HG02759 (cell line): ENCODE data around the gene PTPRD.
"Not testable (repeated sequence)": the region's sequence is repeated elsewhere in the genome, so short reads cannot be mapped to it uniquely, and the experiment has no call there.

ENCODE experiments used
- ATAC-seq: cut with Tn5 transposase; IDR thresholded peaks from one replicate; pipeline ENCODE4 v1.9.1; 2021; ENCODE audit warnings: mild to moderate bottlenecking, moderate library complexity; ENCODE audit not compliant: unreplicated experiment

PTPRD gene

GRCh38 chr9:9410736-9411135 lies 1202.1 kb downstream of the PTPRD start:
- no peak for ATAC-seq

- no peak for ATAC-seq
Measured at GRCh38 chr9:9399982-9400381, 1212.8 kb downstream of the PTPRD start.

- ATAC-seq, result no peak
Measured at GRCh38 chr9:9396518-9396917, 1216.3 kb downstream of the PTPRD start.

- ATAC-seq, result no peak
Measured at GRCh38 chr9:9395539-9395938, 1217.3 kb downstream of the PTPRD start.

GRCh38 chr9:9392755-9393154 lies 1220.0 kb downstream of the PTPRD start:
- ATAC-seq, result no peak

- ATAC-seq, result no peak
Measured at GRCh38 chr9:9389904-9390303, 1222.9 kb downstream of the PTPRD start.

GRCh38 chr9:9387511-9388115 lies 1225.2 kb downstream of the PTPRD start:
- no peak for ATAC-seq

GRCh38 chr9:9362332-9362731 lies 1250.5 kb downstream of the PTPRD start:
- no peak for ATAC-seq

- ATAC-seq, result no peak
Measured at GRCh38 chr9:9352877-9353481, 1259.8 kb downstream of the PTPRD start.

GRCh38 chr9:9341203-9341602 lies 1271.6 kb downstream of the PTPRD start:
- no peak for ATAC-seq

GRCh38 chr9:9337129-9337528 lies 1275.7 kb downstream of the PTPRD start:
- no peak for ATAC-seq

GRCh38 chr9:9326749-9327148 lies 1286.1 kb downstream of the PTPRD start:
- no peak for ATAC-seq

- ATAC-seq, result no peak
Measured at GRCh38 chr9:9319007-9319406, 1293.8 kb downstream of the PTPRD start.

GRCh38 chr9:9310743-9311142 lies 1302.1 kb downstream of the PTPRD start:
- not testable (repeated sequence) for ATAC-seq

GRCh38 chr9:9305600-9305999 lies 1307.2 kb downstream of the PTPRD start:
- no peak for ATAC-seq

- no peak for ATAC-seq
Measured at GRCh38 chr9:9299134-9299533, 1313.7 kb downstream of the PTPRD start.

GRCh38 chr9:9286001-9286400 lies 1326.8 kb downstream of the PTPRD start:
- no peak for ATAC-seq

- no peak for ATAC-seq
Measured at GRCh38 chr9:9284201-9284600, 1328.6 kb downstream of the PTPRD start.

GRCh38 chr9:9283159-9283986 lies 1329.4 kb downstream of the PTPRD start:
- no peak for ATAC-seq

GRCh38 chr9:9275601-9276000 lies 1337.2 kb downstream of the PTPRD start:
- ATAC-seq, result no peak

GRCh38 chr9:9257999-9258498 lies 1354.8 kb downstream of the PTPRD start:
- no peak for ATAC-seq

- ATAC-seq, result no peak
Measured at GRCh38 chr9:9246726-9247125, 1366.1 kb downstream of the PTPRD start.
